Posterior cingulate gyrus (tissue), 11 donors: Measurements from ENCODE around the gene EPB41L5.
"Not testable (repeated sequence)": the region's sequence is repeated elsewhere in the genome, so short reads cannot be mapped to it uniquely, and the experiment has no call there.

Experiments
- DNase-seq, 10 donors: peaks; one replicate each; pipeline versions ENCODE4 v3.0.0 to v3.0.0-alpha.2; 2020 to 2021; ENCODE audit warnings: mixed read lengths in 3 of 10
- intact Hi-C: fragments of 100-400 bp; cut with DNase I; formaldehyde crosslinking; loops from one replicate; pipeline ENCODE4 v1.15.1; 2023

EPB41L5 gene

DNA sequence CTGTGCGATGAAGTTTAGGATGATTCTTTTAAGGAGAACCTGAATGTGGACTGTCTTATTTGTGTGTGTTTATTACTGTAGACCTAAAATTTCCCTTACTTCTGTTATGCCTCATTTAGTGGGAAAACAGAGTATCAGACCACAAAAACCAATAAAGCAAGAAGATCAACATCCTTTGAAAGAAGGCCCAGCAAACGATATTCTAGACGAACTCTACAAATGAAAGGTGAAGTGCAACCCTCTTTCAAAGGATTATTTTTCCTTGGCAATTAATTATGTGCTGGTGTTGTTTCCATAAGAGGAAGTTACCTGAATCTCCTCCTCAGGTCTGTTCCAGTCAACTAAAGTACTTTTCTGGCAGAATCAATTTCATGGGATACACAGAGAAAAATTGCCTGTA is 78.6 kb downstream of the EPB41L5 start:
- no peak for DNase-seq
- intact Hi-C loops = no loop called here

- intact Hi-C loops = no loop called here
- DNase-seq = no peak
These were observed 81.9 kb downstream of the EPB41L5 start for GRCh38 chr2:120094795-120095194.

- intact Hi-C loops = no loop called here
- DNase-seq = no peak
These were observed 87.8 kb downstream of the EPB41L5 start for GRCh38 chr2:120100627-120101026.

GRCh38 chr2:120103723-120104467 is 91.0 kb downstream of the EPB41L5 start:
- no peak for DNase-seq
- intact Hi-C loops = no loop called here

GRCh38 chr2:120104772-120105171 is 91.9 kb downstream of the EPB41L5 start:
- intact Hi-C loops = no loop called here
- DNase-seq = no peak

GRCh38 chr2:120105360-120105759 is 92.5 kb downstream of the EPB41L5 start:
- no peak for DNase-seq
- intact Hi-C loops = no loop called here

DNA sequence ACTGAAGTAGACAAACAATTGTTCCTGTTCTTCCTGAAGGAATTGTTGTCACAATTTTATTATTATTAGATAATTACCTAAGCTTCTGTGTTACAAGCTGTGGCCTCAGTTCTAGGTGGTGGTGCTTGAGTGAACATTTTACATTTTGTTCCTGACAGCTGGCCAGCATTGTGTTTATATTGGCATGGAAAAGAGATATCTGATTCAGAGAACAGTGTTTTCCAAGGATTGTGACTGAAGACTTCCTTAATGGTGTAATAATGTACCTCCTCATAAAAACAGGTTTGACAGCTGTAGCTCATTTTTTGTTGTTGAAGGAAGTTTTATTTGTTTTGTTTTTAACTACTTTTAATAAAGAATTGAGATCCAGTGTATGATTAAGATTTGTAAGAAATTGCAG is 95.2 kb downstream of the EPB41L5 start:
- intact Hi-C loops = loop anchor here (2.0 kb wide), 1 partner anchor 205 kb away; no protein-coding TSS in a partner anchor
- no peak for DNase-seq

DNA sequence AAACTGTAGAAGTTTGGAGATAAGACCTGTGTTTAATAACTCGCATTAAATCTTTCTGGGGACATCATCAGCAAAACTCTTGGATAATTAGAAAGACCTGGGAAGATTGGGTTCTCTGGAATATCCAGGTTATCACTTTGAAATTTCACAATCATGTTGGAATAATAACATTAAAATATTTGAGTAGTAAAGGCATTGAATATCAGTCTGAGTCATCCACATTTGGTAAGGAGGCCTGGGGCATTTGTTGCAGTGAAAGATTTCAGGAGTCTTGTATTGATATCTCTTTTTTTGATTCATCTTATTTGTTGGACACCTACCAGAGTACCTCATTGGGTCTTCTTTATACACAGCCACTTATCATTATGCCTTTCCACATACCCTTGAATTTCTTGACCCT is 95.9 kb downstream of the EPB41L5 start:
- DNase-seq = no peak
- intact Hi-C loops = loop anchor here (2.0 kb wide), 1 partner anchor 204 kb away; no protein-coding TSS in a partner anchor

DNA sequence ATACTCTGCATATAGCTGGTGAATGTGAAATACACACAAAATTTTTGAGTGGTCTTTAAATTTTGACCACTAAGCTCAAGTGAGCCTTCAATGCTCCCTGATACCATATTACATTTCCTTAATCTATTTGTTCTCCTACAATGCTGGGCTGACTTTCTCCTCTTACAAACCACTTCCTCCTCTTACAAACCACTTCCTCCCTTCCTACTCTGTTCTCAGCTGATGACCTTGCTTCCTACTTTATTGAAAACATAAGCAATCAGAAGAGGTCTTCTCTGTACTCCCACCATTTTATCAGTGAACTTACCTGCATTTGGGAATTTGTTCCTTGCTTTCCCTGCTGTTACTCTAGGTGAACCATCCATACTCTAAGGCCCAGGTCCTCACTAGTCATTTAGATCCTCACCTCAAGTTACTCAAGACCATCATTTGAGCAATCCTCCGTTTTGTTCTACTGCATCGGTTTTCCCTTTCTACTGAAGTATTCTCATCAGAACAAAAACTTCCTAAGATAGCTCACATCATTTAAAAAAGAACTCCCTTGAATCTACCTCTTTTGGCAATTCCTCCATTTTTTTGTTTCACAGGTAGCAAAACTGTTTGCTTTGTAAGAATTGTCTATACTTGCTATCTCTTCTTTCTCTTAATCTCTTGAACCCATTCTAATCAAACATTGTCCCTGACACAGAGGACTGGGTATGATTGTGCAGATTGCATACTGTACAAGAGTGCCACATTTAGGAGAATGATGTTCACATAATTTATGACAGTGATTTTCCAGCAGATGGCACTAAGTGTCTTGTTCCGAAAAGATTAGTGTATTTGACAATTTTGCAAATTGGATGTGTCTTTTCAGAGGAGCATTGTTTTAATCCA is 96.5 kb downstream of the EPB41L5 start:
- intact Hi-C loops = loop anchor here (1.0 to 5.0 kb wide), 3 partner anchors 66 to 573 kb away; no protein-coding TSS in a partner anchor

DNA sequence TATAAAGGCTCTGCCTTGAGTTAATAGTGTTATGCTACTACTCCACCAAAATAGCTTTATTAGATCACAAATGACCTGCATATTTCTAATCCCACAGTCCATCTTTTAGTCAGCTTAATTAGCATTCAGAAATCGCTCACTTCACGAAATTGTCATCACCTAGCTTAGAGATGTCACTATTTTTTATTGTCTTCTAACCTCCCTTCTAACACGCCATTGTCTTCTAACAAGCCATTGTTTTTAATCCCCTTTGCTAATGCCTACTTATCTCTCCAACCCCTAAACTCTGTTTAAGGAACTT is 97.1 kb downstream of the EPB41L5 start:
- intact Hi-C loops = loop anchor here (1.0 to 5.0 kb wide), 2 partner anchors 65 to 572 kb away; no protein-coding TSS in a partner anchor
- no peak for DNase-seq

More for the DNA sequence above, 96.5 kb downstream of the EPB41L5 start:
- no peak for DNase-seq

GRCh38 chr2:120110507-120110906 is 97.6 kb downstream of the EPB41L5 start:
- DNase-seq = no peak
- intact Hi-C loops = loop anchor here (1.0 to 5.0 kb wide), 2 partner anchors 65 to 572 kb away; no protein-coding TSS in a partner anchor

DNA sequence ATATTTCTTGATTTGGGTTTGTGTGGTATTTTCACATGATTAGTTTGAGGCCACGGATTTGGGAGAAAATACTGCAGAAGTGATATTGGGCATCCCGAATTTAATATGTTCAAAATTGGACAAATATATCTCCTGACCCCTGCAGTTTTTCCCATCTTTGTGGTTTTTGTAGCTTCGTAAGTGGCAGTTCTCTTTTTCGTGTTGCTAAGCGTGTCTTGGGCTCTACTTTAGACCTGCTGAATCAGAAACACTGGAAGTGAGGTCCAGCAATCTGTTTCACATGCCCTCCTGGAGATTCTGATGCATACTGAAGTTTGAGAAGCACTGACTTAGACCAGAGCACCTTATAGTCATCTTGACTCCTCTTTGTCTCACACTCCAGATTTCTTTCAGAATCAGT is 98.3 kb downstream of the EPB41L5 start:
- no peak for DNase-seq
- intact Hi-C loops = loop anchor here (5.0 kb wide), 1 partner anchor 571 kb away; no protein-coding TSS in a partner anchor

DNA sequence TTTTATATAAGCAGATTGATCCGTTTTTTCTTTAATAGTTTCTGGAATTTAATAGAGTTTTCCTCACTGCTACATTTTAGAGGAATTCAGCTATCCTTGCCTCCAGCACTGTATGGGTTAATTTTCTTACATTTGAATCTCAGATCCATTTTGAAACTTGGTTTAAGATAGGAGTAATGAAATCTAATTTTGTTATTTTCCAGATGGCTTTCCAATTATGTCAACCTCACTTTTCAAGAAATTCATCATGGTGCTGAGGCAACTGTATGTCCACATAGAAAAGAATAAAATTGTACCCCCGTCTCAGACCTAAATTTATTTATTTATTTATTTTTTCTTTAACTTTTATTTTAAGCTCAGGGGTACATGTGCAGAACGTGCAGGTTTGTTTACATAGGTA is 105.1 kb downstream of the EPB41L5 start:
- no peak for DNase-seq
- intact Hi-C loops = no loop called here

DNA sequence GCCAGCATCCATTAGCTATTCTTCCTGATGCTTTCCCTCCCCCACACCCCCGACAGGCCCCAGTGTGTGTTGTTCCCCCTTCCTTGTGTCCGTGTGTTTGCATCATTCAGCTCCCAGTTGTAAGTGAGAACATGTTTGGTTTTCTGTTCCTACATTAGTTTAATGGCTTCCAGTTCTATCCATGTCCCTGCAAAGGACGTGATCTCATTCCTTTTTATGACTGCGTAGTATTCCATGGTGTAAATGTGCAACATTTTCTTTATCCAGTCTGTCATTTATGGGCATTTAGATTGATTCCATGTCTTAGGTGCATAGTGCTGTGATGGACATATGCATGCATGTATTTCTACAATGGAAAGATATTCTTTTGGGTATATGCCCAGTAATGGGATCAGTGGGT is 105.6 kb downstream of the EPB41L5 start:
- intact Hi-C loops = no loop called here
- DNase-seq = no peak

- intact Hi-C loops, DNase-seq: not testable (repeated sequence)
These were observed 108.5 kb downstream of the EPB41L5 start for GRCh38 chr2:120121337-120121736.

DNA sequence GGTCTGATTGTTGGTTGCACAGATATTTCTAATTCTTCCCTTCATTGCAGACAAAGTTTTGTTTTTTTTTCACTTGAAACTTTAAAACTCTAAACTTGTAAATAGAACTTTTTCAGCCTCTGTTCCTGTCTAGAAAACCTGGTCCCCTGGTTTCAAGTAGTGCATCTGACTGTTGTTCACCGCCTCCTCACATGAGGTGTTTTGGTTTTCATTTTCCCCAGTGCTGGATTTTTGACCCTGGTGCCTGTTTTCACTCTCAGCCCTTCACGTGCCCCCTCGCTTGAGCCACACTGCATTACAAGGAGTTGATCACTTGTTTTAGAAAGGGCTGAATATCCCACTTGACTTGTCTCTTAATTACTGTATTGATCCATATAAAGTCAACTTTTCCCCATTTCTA is 110.2 kb downstream of the EPB41L5 start:
- no peak for DNase-seq
- intact Hi-C loops = no loop called here

DNA sequence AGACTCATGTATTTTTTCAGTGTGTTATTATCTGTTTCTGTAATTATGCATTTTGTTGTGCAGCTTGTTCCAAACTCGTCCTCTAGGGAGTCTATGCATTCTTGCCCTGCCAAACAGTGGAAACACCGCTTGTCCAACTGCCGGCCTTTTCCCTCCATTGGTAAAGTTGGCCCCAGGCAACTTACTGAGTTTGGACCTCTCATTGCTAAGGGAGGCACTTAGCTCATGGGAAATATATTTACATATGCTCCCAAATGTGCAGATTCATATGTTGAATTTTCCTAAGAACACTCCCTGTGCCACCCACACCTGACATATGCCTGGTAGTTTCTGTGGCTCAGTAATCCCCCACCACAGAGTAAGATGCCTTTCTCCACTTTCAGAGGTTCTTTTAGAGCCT is 112.3 kb downstream of the EPB41L5 start:
- intact Hi-C loops = no loop called here
- DNase-seq = no peak

DNA sequence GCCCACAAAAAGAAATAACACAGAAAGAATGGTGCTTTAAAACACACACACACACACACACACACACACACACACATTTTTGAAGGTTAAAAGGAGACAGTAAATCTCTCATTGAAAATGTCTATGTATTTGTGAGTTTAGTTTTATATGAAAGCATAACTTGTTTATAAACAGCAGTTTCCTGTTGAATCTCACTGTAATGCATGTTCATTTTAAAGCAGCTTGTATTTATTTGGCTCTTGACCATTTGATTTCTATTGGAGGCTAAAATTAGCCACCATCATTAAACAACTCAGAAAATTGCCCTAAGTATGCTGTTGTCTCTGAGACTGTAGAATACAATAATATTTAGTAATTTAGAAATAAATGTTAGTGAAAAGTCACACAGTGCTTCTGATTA is 115.3 kb downstream of the EPB41L5 start:
- intact Hi-C loops = no loop called here
- no peak for DNase-seq

DNA sequence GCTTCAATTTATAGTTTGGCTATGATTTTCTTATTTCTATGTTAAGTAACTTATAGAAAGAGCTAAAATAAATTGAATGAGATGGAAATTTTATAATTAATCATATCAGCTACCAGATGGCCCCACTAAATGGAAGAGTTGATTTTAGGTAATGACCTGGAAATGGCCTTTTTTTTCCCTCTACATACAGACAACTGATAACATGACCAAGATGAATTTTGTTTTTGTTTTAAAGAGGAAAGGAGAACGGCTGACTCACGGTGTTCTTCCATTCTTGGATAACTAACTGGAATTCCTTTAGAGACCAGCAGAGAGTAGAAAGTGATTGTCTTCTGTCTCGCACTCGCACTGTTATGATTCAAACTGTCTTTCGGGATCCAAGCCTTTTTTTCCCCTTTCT is 119.3 kb downstream of the EPB41L5 start:
- no peak for DNase-seq
- intact Hi-C loops = no loop called here

GRCh38 chr2:120132691-120133090 is 119.8 kb downstream of the EPB41L5 start:
- DNase-seq = no peak
- intact Hi-C loops = no loop called here

GRCh38 chr2:120133572-120134244 is 120.8 kb downstream of the EPB41L5 start:
- intact Hi-C loops = no loop called here
- DNase-seq = no peak
